CD4-positive, CD25-positive, alpha-beta regulatory T cell (primary cell): ENCODE data around the gene NGRN. TPM values are rescaled to one million over a fixed set of nuclear protein-coding genes. Genes with fewer than 3 reads are reported as not detected.

Experiments used
- ATAC-seq, 2 donors: fragments of 150-1000 bp; cut with Tn5 transposase; one replicate each; pipeline ENCODE4 v1.10.0; 2021; ENCODE audit warnings: low read depth in 2 of 2, moderate number of reproducible peaks in 2 of 2, moderate library complexity in 1 of 2
- DNase-seq, 3 donors: peaks; one replicate each; pipeline versions ENCODE4 v3.0.0 to v3.0.0-alpha.2; 2012 to 2022; ENCODE audit warnings: mixed read lengths in 1 of 3
- H3K27ac ChIP-seq: one replicate; pipeline ENCODE4 v1.7.0; 2013; ENCODE audit warnings: mild to moderate bottlenecking, low read length; ENCODE audit not compliant: insufficient read depth, poor library complexity, severe bottlenecking
- H3K27me3 ChIP-seq: one replicate; pipeline ENCODE4 v1.7.0; 2013; ENCODE audit warnings: low read length; ENCODE audit not compliant: control insufficient read depth, insufficient read depth
- H3K36me3 ChIP-seq: one replicate; pipeline ENCODE4 v1.7.0; 2013; ENCODE audit warnings: mild to moderate bottlenecking, low read length, moderate library complexity; ENCODE audit not compliant: control insufficient read depth, insufficient read depth
- H3K4me1 ChIP-seq: 2 replicates; pipeline ENCODE4 v1.7.0; 2013; ENCODE audit warnings: mild to moderate bottlenecking, low read length; ENCODE audit not compliant: insufficient read depth, control insufficient read depth, poor library complexity, severe bottlenecking
- H3K4me3 ChIP-seq: one replicate; pipeline ENCODE4 v1.7.0; 2013; ENCODE audit warnings: low read depth, mild to moderate bottlenecking, low read length, moderate library complexity
- H3K9me3 ChIP-seq, 2 experiments: 1 replicate in 1 of 2; 2 replicates in 1 of 2; pipeline ENCODE4 v1.7.0; 2013; ENCODE audit warnings: low read length in 2 of 2, mild to moderate bottlenecking in 1 of 2, moderate library complexity in 1 of 2; ENCODE audit not compliant: control insufficient read depth in 2 of 2
- H3K27ac Mint-ChIP-seq, 3 donors: one replicate each; pipeline ENCODE4 v1.8.0; 2020 to 2022; ENCODE audit warnings: mild to moderate bottlenecking in 3 of 3, mixed read lengths in 3 of 3, moderate library complexity in 2 of 3
- H3K27me3 Mint-ChIP-seq: one replicate; pipeline ENCODE4 v1.8.0; 2022; ENCODE audit warnings: mild to moderate bottlenecking, mixed read lengths
- H3K36me3 Mint-ChIP-seq: one replicate; pipeline ENCODE4 v1.8.0; 2020; ENCODE audit warnings: mixed read lengths
- H3K4me1 Mint-ChIP-seq, 4 donors: one replicate each; pipeline ENCODE4 v1.8.0; 2020 to 2022; ENCODE audit warnings: mixed read lengths in 4 of 4, mild to moderate bottlenecking in 1 of 4
- H3K4me3 Mint-ChIP-seq, 4 donors: one replicate each; pipeline ENCODE4 v1.8.0; 2020 to 2022; ENCODE audit warnings: mild to moderate bottlenecking in 4 of 4, mixed read lengths in 4 of 4, moderate library complexity in 3 of 4
- H3K9me3 Mint-ChIP-seq, 7 donors: one replicate each; pipeline ENCODE4 v1.8.0; 2020 to 2022; ENCODE audit warnings: mixed read lengths in 7 of 7, mild to moderate bottlenecking in 3 of 7, moderate library complexity in 2 of 7
- polyA plus RNA-seq, 4 donors: library from polyadenylated mRNA; unstranded; fragments of 300-500 nt; fragmentation: Illumina TruSeq; gene quantifications; one replicate each; pipeline ENCODE4 v1.2.3, GENCODE V29; 2021
- total RNA-seq: library from RNA; stranded (reverse); gene quantifications from one replicate; pipeline ENCODE4 v1.2.3, GENCODE V29; 2022

The NGRN gene
- total RNA-seq (46.6 TPM), polyA plus RNA-seq (10 to 100 TPM; 39.0 to 54.1 (median 47.2) TPM)

GRCh38 chr15:90265271-90266060, at the start of gene NGRN:
NGRN (plus strand) TSS chr15:90265672; CDS start chr15:90265713, 41 bp downstream.
- Histone ChIP-seq H3K27ac (peak within 1 kb of the TSS; percentile 98), H3K4me3 (peak within 1 kb of the TSS; percentile 90), H3K4me1 (peaks cover 57% of the 10 kb centered on the region), H3K27me3 (no peaks in the 10 kb centered on the region), H3K9me3 (no peaks in the 10 kb centered on the region), H3K36me3 (peaks cover 14% of the 10 kb centered on the region)
- H3K27ac Mint-ChIP-seq: peak within 1 kb of the TSS; percentile 98 to 99 (median 99)
- H3K9me3 Mint-ChIP-seq: no peaks in the 10 kb centered on the region
- no peaks in the 10 kb centered on the region for H3K27me3 Mint-ChIP-seq
- H3K4me1 Mint-ChIP-seq: peaks cover 23 to 63% (median 42%) of the 10 kb centered on the region in 4 donors
- H3K4me3 Mint-ChIP-seq: peak within 1 kb of the TSS; percentile 96 to 99 (median 97)
- peaks cover 24% of the 10 kb centered on the region for H3K36me3 Mint-ChIP-seq
- ATAC-seq (peak; percentile 91 to 92), DNase-seq (peak; percentile 88 to 97 (median 94))

GRCh38 chr15:90217671-90218394, 47.6 kb upstream of the NGRN start:
- Mint-ChIP-seq H3K27ac (no peak overlapping the region), H3K9me3 (no peaks in the 10 kb centered on the region)

GRCh38 chr15:90219421-90220141, 45.9 kb upstream of the NGRN start:
- Mint-ChIP-seq H3K36me3 (peaks cover 11% of the 10 kb centered on the region), H3K4me1 (peaks cover 2 to 10% (median 5%) of the 10 kb centered on the region in 4 donors), H3K27ac (peak overlapping the region in 1 of 3 donors; percentile 20), H3K27me3 (no peaks in the 10 kb centered on the region), H3K9me3 (no peaks in the 10 kb centered on the region), H3K4me3 (no peak overlapping the region)
- Histone ChIP-seq H3K4me3 (no peak overlapping the region), H3K4me1 (no peaks in the 10 kb centered on the region), H3K9me3 (no peaks in the 10 kb centered on the region), H3K36me3 (peaks cover 9% of the 10 kb centered on the region), H3K27ac (no peak overlapping the region), H3K27me3 (no peaks in the 10 kb centered on the region)
- DNase-seq (peak; percentile 26 to 48 (median 39)), ATAC-seq (peak; percentile 70 to 77)

More at GRCh38 chr15:90217671-90218394, 47.6 kb upstream of the NGRN start:
- no peak overlapping the region for H3K4me3 Mint-ChIP-seq
- no peak for DNase-seq
- Histone ChIP-seq H3K36me3 (peaks cover 4% of the 10 kb centered on the region), H3K9me3 (no peaks in the 10 kb centered on the region), H3K27ac (no peak overlapping the region), H3K27me3 (no peaks in the 10 kb centered on the region), H3K4me1 (no peaks in the 10 kb centered on the region), H3K4me3 (no peak overlapping the region)
- H3K27me3 Mint-ChIP-seq: no peaks in the 10 kb centered on the region
- peaks cover 4 to 13% (median 5%) of the 10 kb centered on the region in 4 donors for H3K4me1 Mint-ChIP-seq
- peaks cover 4% of the 10 kb centered on the region for H3K36me3 Mint-ChIP-seq
- no peak for ATAC-seq

- no peak overlapping the region for H3K4me3 Mint-ChIP-seq
- Histone ChIP-seq H3K4me1 (no peaks in the 10 kb centered on the region), H3K27ac (no peak overlapping the region), H3K36me3 (peaks cover 22% of the 10 kb centered on the region), H3K9me3 (no peaks in the 10 kb centered on the region), H3K27me3 (no peaks in the 10 kb centered on the region), H3K4me3 (no peak overlapping the region)
- peaks cover 7% of the 10 kb centered on the region for H3K36me3 Mint-ChIP-seq
- ATAC-seq (no peak), DNase-seq (peak in 1 of 3 donors; percentile 45)
- no peaks in the 10 kb centered on the region for H3K27me3 Mint-ChIP-seq
- no peaks in the 10 kb centered on the region for H3K9me3 Mint-ChIP-seq
- H3K4me1 Mint-ChIP-seq: peaks cover under 1 to 7% (median 2%) of the 10 kb centered on the region in 4 donors
- peak overlapping the region in 1 of 3 donors; percentile 55 for H3K27ac Mint-ChIP-seq
Observed at GRCh38 chr15:90221246-90221900, 44.1 kb upstream of the NGRN start.

GRCh38 chr15:90222547-90222946, 42.9 kb upstream of the NGRN start:
- H3K4me3 Mint-ChIP-seq: no peak overlapping the region
- H3K4me1 ChIP-seq: no peaks in the 10 kb centered on the region
- H3K4me3 ChIP-seq: no peak overlapping the region
- H3K27ac Mint-ChIP-seq: peak overlapping the region in 1 of 3 donors; percentile 43
- H3K27me3 Mint-ChIP-seq: no peaks in the 10 kb centered on the region
- DNase-seq: no peak
- H3K36me3 ChIP-seq: peaks cover 23% of the 10 kb centered on the region
- no peaks in the 10 kb centered on the region for H3K27me3 ChIP-seq
- H3K36me3 Mint-ChIP-seq: peaks cover 7% of the 10 kb centered on the region
- no peaks in the 10 kb centered on the region for H3K9me3 Mint-ChIP-seq
- H3K9me3 ChIP-seq: no peaks in the 10 kb centered on the region
- peaks cover 0 to 4% (median under 1%) of the 10 kb centered on the region in 4 donors for H3K4me1 Mint-ChIP-seq
- H3K27ac ChIP-seq: no peak overlapping the region
- no peak for ATAC-seq

- ATAC-seq: no peak
- no peaks in the 10 kb centered on the region for H3K9me3 Mint-ChIP-seq
- peaks cover 25% of the 10 kb centered on the region for H3K36me3 ChIP-seq
Observed at GRCh38 chr15:90223441-90224165, 41.9 kb upstream of the NGRN start.

More at GRCh38 chr15:90223441-90224165, 41.9 kb upstream of the NGRN start:
- no peak overlapping the region for H3K27ac Mint-ChIP-seq
- H3K36me3 Mint-ChIP-seq: peaks cover 7% of the 10 kb centered on the region
- Histone ChIP-seq H3K9me3 (no peaks in the 10 kb centered on the region), H3K4me1 (no peaks in the 10 kb centered on the region), H3K27ac (no peak overlapping the region), H3K4me3 (no peak overlapping the region), H3K27me3 (no peaks in the 10 kb centered on the region)
- DNase-seq: no peak
- H3K4me1 Mint-ChIP-seq: peaks cover 0 to 3% (median under 1%) of the 10 kb centered on the region in 4 donors
- H3K27me3 Mint-ChIP-seq: no peaks in the 10 kb centered on the region
- H3K4me3 Mint-ChIP-seq: no peak overlapping the region
